Stimulated activated CD8-positive, alpha-beta memory T cell treated with anti-CD3 and anti-CD28 coated beads, Interleukin-4, amount 100 ng/mL, for 1 hour (primary cell): ENCODE measurements around the gene SDR42E1.
"Not testable (repeated sequence)": the region's sequence is repeated elsewhere in the genome, so short reads cannot be mapped to it uniquely, and the experiment has no call there.

Experiments
- DNase-seq, 2 donors: peaks; one replicate each; pipeline ENCODE4 v3.0.0-alpha.2; 2020; ENCODE audit warnings: low read depth in 2 of 2, low spot score in 1 of 2

The SDR42E1 gene

GRCh38 chr16:82005027-82005830 is 6.0 kb downstream of the SDR42E1 start:
- no peak for DNase-seq

GRCh38 chr16:82004601-82005000 is 6.7 kb downstream of the SDR42E1 start:
- no peak for DNase-seq

- no peak for DNase-seq
Measured at GRCh38 chr16:82002831-82003230, 8.4 kb downstream of the SDR42E1 start.

GRCh38 chr16:81997738-81998137 is 13.5 kb downstream of the SDR42E1 start:
- no peak for DNase-seq

- no peak for DNase-seq
Measured at GRCh38 chr16:81996664-81997509, 14.4 kb downstream of the SDR42E1 start.

- DNase-seq, result no peak
Measured at GRCh38 chr16:81995651-81996050, 15.6 kb downstream of the SDR42E1 start.

- no peak for DNase-seq
Measured at GRCh38 chr16:81994485-81994884, 16.8 kb downstream of the SDR42E1 start.

- DNase-seq, result no peak
Measured at GRCh38 chr16:81992859-81993258, 18.4 kb downstream of the SDR42E1 start.

GRCh38 chr16:81987706-81988105 is 23.6 kb downstream of the SDR42E1 start:
- DNase-seq, result no peak

GRCh38 chr16:81987121-81987520 is 24.1 kb downstream of the SDR42E1 start:
- no peak for DNase-seq

- not testable (repeated sequence) for DNase-seq
Measured at GRCh38 chr16:81977335-81977942, 33.8 kb downstream of the SDR42E1 start.

GRCh38 chr16:81975637-81976036 is 35.6 kb downstream of the SDR42E1 start:
- no peak for DNase-seq

- DNase-seq, result no peak
Measured at GRCh38 chr16:81973737-81974136, 37.5 kb downstream of the SDR42E1 start.

GRCh38 chr16:81971853-81972252 is 39.4 kb downstream of the SDR42E1 start:
- no peak for DNase-seq

GRCh38 chr16:81967358-81967757 is 43.9 kb downstream of the SDR42E1 start:
- no peak for DNase-seq

GRCh38 chr16:81964808-81965207 is 46.5 kb downstream of the SDR42E1 start:
- DNase-seq, result no peak

GRCh38 chr16:81956213-81956948 is 54.9 kb downstream of the SDR42E1 start:
- no peak for DNase-seq

- DNase-seq, result no peak
Measured at GRCh38 chr16:81951564-81951963, 59.7 kb downstream of the SDR42E1 start.

GRCh38 chr16:81946206-81946605 is 65.1 kb downstream of the SDR42E1 start:
- DNase-seq, result no peak

GRCh38 chr16:81945665-81946064 is 65.6 kb downstream of the SDR42E1 start:
- no peak for DNase-seq

GRCh38 chr16:81942007-81942601 is 69.2 kb downstream of the SDR42E1 start:
- DNase-seq, result no peak
